ENCODE results near the gene VSIG10L2.

DNA sequence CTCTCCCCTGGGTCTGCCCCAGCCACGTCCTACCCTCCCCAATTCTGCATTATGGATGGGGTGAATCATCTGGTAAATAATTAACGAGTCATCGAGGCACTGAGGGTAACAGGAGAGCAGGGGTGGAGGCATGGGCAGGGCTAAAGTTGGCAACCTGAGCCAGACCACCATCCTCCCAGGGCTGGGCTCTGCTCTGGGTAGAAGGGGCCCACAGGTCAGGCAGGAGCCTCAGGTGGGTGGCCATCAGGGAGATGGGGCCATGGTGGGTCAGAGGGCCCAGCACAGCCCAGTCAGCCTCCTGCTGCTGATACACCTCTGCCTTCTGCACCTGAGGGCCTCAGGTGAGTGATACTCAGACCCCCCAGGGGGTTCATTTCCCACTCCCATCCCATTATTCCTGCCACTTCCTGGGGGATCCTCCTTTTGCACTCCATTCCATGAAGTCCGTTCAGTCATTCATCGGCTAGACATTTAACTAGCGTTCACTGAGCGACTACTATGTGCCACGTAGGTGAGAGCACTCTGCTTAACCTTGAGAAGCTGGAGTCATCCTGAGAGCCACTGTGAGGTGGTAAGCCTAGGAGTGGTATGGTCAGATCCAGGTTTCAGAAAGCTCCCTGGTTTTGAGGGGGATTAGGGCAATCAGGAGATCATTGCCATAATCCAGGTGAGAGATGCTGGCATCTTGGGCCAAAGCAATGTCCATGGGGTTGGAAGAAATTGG is at the start of gene VSIG10L2:
- TF ChIP-seq EZH2 (IDR thresholded peaks at IDR 0.05; ENCODE audit: insufficient read depth, poor library complexity, severe bottlenecking): no peak
- no peak for TF ChIP-seq EZH2phosphoT487 (IDR thresholded peaks at IDR 0.05; ENCODE audit: insufficient read depth, low read depth)

Measured in GM23248 (cell line).